ENCODE data around the gene TMEM215. TPM values are rescaled to one million over a fixed set of nuclear protein-coding genes. Genes with fewer than 3 reads are reported as not detected.
A peak's percentile ranks its signal among the peaks of the same experiment; 100 is the strongest.
"Not testable (repeated sequence)": the region's sequence is repeated elsewhere in the genome, so short reads cannot be mapped to it uniquely, and the experiment has no call there.

Gene TMEM215, protein sequence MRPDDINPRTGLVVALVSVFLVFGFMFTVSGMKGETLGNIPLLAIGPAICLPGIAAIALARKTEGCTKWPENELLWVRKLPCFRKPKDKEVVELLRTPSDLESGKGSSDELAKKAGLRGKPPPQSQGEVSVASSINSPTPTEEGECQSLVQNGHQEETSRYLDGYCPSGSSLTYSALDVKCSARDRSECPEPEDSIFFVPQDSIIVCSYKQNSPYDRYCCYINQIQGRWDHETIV
- not detected for total RNA-seq

- Mint-ChIP-seq H3K4me3 (no peak within 1 kb of the TSS), H3K4me1 (no peaks in the 10 kb centered on the region), H3K27me3 (peaks cover 35% of the 10 kb centered on the region), H3K9me3 (peaks cover 3% of the 10 kb centered on the region), H3K36me3 (ENCODE audit: low read depth) (no peaks in the 10 kb centered on the region), H3K27ac (no peak within 1 kb of the TSS)
- ATAC-seq (replicated peaks) = no peak
These were observed at the start of gene TMEM215 for GRCh38 chr9:32783168-32783891. Gene TMEM215 (plus strand): TSS chr9:32783540. CDS start chr9:32784184, 644 bp downstream.

GRCh38 chr9:32735476-32735875, 47.9 kb upstream of the TMEM215 start:
- Mint-ChIP-seq H3K4me1 (no peaks in the 10 kb centered on the region), H3K4me3 (no peak overlapping the region), H3K27ac (no peak overlapping the region), H3K27me3 (no peaks in the 10 kb centered on the region), H3K36me3 (ENCODE audit: low read depth) (no peaks in the 10 kb centered on the region), H3K9me3 (peaks cover 3% of the 10 kb centered on the region)
- ATAC-seq (replicated peaks) = no peak

DNA sequence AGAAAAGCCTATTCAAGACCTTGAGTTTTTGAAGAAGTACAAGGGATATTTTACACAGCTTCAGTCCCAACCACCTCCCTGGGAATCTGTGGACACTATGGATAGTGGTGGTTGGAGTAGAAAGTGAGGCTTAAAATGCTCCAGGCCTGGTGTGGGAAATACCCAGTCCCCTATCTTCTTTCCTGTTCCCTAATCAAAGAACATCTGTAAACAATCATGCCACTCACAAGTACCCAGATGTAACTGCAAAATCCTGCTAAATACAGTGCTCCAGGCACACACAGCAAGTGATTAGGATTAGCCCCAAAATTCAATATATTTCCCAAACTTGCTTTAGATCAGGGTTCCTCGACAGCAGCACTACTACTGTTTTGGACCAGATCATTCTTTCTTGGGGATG, 46.0 kb upstream of the TMEM215 start:
- Mint-ChIP-seq H3K27me3 (no peaks in the 10 kb centered on the region), H3K9me3 (peaks cover 4% of the 10 kb centered on the region), H3K4me3 (no peak overlapping the region), H3K36me3 (ENCODE audit: low read depth) (no peaks in the 10 kb centered on the region), H3K27ac (no peak overlapping the region), H3K4me1 (no peaks in the 10 kb centered on the region)
- ATAC-seq (replicated peaks) = no peak

DNA sequence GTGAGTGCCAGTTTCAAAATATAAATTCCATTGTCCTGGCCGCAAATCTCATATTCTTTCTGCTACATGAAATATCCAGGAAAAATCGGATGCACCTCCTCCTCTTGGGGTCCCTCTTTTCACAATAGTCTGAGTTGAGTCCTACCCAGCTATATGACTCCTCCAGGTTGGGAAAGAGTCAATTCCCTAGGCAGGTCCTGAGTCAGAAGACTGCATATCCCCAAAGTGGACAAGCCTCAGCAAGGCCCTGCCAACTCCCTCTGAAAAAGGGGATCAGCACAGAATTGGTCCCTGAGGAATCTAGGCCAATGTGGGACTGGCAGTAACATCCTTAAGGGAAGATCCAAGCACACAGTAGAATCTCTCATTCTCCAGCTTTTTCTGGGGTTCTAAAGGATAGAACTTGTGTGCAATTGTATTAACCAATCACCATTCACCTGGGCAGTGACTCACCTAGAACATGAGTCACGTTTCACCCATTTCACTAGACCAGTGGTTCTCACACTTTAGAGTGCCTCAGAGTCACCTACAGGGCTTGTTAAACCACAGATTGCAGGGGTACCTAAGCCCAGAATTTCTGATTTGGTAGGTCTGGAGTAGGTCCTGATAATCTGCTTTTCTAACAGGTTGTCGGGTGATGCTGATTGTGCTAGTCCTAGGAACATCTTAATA, 44.7 kb upstream of the TMEM215 start:
- Mint-ChIP-seq H3K4me1 (no peaks in the 10 kb centered on the region), H3K36me3 (ENCODE audit: low read depth) (no peaks in the 10 kb centered on the region), H3K4me3 (no peak overlapping the region), H3K27ac (no peak overlapping the region), H3K27me3 (no peaks in the 10 kb centered on the region), H3K9me3 (peaks cover 4% of the 10 kb centered on the region)
- peak; percentile 64 for ATAC-seq (replicated peaks)

GRCh38 chr9:32741706-32742105, 41.6 kb upstream of the TMEM215 start:
- H3K4me1 Mint-ChIP-seq = no peaks in the 10 kb centered on the region
- no peak overlapping the region for H3K27ac Mint-ChIP-seq
- H3K4me3 Mint-ChIP-seq = no peak overlapping the region
- H3K9me3 Mint-ChIP-seq = peaks cover 4% of the 10 kb centered on the region
- no peaks in the 10 kb centered on the region for H3K36me3 Mint-ChIP-seq (ENCODE audit: low read depth)
- no peaks in the 10 kb centered on the region for H3K27me3 Mint-ChIP-seq
- no peak for ATAC-seq (replicated peaks)

DNA sequence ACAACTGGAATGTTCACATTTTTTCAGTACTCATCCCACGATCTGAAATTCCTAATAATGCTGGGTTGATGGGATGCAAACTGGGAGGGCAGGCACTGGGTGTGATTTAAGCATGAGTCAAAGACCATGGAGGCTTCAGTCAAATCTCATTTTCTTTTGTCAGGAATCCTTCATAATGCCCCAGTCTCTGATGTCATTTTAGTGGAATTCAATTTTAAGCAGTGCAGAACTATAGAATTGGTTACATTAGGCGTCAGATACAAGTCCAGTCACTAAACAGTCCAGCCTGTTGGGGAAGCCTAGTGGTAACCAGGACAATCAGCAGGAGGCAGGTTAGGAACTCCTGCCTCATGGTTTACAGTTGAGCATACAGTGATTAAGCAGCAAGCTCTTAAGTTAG, 41.0 kb upstream of the TMEM215 start:
- no peak for ATAC-seq (replicated peaks)

GRCh38 chr9:32748013-32748412, 35.3 kb upstream of the TMEM215 start:
- Mint-ChIP-seq H3K4me3 (no peak overlapping the region), H3K27ac (no peak overlapping the region), H3K27me3 (peaks cover 9% of the 10 kb centered on the region), H3K4me1 (no peaks in the 10 kb centered on the region), H3K9me3 (no peaks in the 10 kb centered on the region), H3K36me3 (ENCODE audit: low read depth) (no peaks in the 10 kb centered on the region)
- no peak for ATAC-seq (replicated peaks)

More for the DNA sequence above, 41.0 kb upstream of the TMEM215 start:
- no peaks in the 10 kb centered on the region for H3K4me1 Mint-ChIP-seq
- H3K27ac Mint-ChIP-seq = no peak overlapping the region
- no peaks in the 10 kb centered on the region for H3K36me3 Mint-ChIP-seq (ENCODE audit: low read depth)
- no peak overlapping the region for H3K4me3 Mint-ChIP-seq
- peaks cover 4% of the 10 kb centered on the region for H3K9me3 Mint-ChIP-seq
- H3K27me3 Mint-ChIP-seq = no peaks in the 10 kb centered on the region

GRCh38 chr9:32755730-32756129, 27.6 kb upstream of the TMEM215 start:
- Mint-ChIP-seq H3K27me3 (peaks cover 14% of the 10 kb centered on the region), H3K4me3 (no peak overlapping the region), H3K36me3 (ENCODE audit: low read depth) (no peaks in the 10 kb centered on the region), H3K4me1 (no peaks in the 10 kb centered on the region), H3K9me3 (no peaks in the 10 kb centered on the region), H3K27ac (no peak overlapping the region)
- ATAC-seq (replicated peaks) = no peak

- no peaks in the 10 kb centered on the region for H3K4me1 Mint-ChIP-seq
- H3K4me3 Mint-ChIP-seq = no peak overlapping the region
- no peaks in the 10 kb centered on the region for H3K9me3 Mint-ChIP-seq
- peaks cover 9% of the 10 kb centered on the region for H3K27me3 Mint-ChIP-seq
- no peak for ATAC-seq (replicated peaks)
- H3K27ac Mint-ChIP-seq = no peak overlapping the region
- no peaks in the 10 kb centered on the region for H3K36me3 Mint-ChIP-seq (ENCODE audit: low read depth)
These were observed 19.2 kb upstream of the TMEM215 start for GRCh38 chr9:32764139-32764538.

DNA sequence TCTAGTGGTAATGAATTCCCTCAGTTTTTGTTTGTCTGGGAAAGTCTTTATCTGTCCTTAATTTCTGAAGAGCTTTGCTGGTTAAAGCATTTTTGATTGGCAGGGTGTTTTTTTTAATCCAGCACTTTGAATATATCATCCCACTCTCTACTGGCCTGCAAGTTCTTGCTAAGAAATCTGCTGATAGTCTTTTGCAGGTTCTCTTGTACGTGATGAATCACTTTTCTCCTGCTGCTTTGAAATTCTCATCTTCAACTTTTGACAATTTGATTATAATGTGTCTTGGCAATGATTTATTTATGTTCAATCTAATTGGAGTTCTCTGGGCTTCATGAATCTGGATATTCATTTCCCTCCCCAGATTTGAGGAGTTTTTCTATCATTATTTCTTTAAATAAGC, 8.1 kb upstream of the TMEM215 start:
- Mint-ChIP-seq H3K9me3 (peaks cover 17% of the 10 kb centered on the region), H3K27me3 (peaks cover 8% of the 10 kb centered on the region), H3K4me3 (no peak overlapping the region), H3K36me3 (ENCODE audit: low read depth) (no peaks in the 10 kb centered on the region), H3K4me1 (no peaks in the 10 kb centered on the region), H3K27ac (no peak overlapping the region)
- no peak for ATAC-seq (replicated peaks)

GRCh38 chr9:32776201-32776600, 7.1 kb upstream of the TMEM215 start:
- Mint-ChIP-seq H3K36me3 (ENCODE audit: low read depth) (no peaks in the 10 kb centered on the region), H3K27ac (no peak overlapping the region), H3K4me3 (no peak overlapping the region), H3K27me3 (peaks cover 17% of the 10 kb centered on the region), H3K9me3 (peaks cover 17% of the 10 kb centered on the region), H3K4me1 (no peaks in the 10 kb centered on the region)
- ATAC-seq (replicated peaks) = no peak

DNA sequence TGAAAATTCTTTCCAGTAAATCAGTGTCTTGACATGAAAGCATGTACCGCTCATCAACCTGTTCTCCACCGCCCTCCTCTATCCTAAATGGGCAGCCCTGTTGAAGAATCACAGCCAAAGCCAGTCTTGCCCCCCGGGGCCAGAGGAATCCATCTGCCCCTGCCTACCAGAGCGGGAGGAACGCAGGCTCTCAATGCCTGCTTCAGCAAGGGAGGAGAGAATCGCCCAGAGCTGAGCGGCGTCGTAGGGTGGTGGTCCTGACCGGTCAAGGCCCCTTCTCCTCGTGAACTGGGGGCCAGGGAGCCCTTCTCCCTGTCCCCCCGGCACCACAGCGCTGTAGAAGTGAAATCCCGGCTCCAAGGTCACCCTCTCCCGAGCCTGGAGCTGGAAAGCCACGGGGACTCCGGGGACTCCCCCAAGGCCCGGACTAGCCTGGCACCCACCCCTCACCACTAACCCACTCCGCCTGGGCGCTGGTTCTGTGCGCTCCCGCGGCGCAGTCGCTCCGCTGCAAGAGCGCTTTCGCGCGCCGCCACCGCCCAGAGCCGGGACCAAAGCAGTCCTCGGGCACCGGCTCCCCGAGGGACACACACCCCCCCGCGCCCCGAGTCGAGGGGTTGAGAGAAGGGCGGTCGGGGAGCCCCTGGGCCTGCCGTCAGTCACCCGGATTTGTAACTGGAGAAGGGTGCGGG, 718 bp upstream of the TMEM215 start:
- H3K36me3 Mint-ChIP-seq (ENCODE audit: low read depth) = no peaks in the 10 kb centered on the region
- H3K4me3 Mint-ChIP-seq = no peak overlapping the region
- H3K4me1 Mint-ChIP-seq = no peaks in the 10 kb centered on the region
- H3K27me3 Mint-ChIP-seq = peaks cover 34% of the 10 kb centered on the region
- ATAC-seq (replicated peaks) = no peak
- H3K9me3 Mint-ChIP-seq = peaks cover 3% of the 10 kb centered on the region
- no peak overlapping the region for H3K27ac Mint-ChIP-seq

- no peak for ATAC-seq (replicated peaks)
- Mint-ChIP-seq H3K27me3 (peaks cover 25% of the 10 kb centered on the region), H3K9me3 (no peaks in the 10 kb centered on the region), H3K4me1 (no peaks in the 10 kb centered on the region), H3K27ac (no peak overlapping the region), H3K4me3 (no peak overlapping the region), H3K36me3 (ENCODE audit: low read depth) (no peaks in the 10 kb centered on the region)
These were observed 4.5 kb downstream of the TMEM215 start for GRCh38 chr9:32787816-32788215.

DNA sequence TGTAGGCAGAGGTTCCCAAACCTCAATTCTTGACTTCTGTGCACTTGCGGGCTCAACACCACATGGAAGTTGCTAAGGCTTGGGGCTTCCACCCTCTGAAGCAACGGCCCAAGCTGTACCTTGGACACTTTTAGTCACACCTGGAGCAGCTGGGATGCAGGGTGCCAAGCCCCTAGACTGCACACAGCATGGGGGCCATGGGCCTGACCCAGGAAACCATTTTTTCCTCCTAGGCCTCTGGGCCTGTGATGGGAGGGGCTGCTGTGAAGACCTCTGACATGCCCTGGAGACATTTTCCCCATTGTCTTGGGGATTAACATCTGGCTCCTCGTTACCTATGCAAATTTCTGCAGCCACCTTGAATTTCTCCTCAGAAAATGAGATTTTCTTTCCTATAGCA, 12.7 kb downstream of the TMEM215 start:
- not testable (repeated sequence) for H3K27ac Mint-ChIP-seq; ATAC-seq (replicated peaks); H3K4me3 Mint-ChIP-seq; H3K4me1 Mint-ChIP-seq; H3K36me3 Mint-ChIP-seq (ENCODE audit: low read depth)
- H3K9me3 Mint-ChIP-seq = peaks cover 15% of the 10 kb centered on the region
- peaks cover 20% of the 10 kb centered on the region for H3K27me3 Mint-ChIP-seq
